GM13977 (cell line): Measurements from ENCODE around the gene NLRP10.

Experiments used
- DNase-seq: peaks from one replicate; pipeline ENCODE4 v3.0.0; 2012; ENCODE audit warnings: low spot score
- in situ Hi-C: fragments of 300-500 bp; cut with MboI; formaldehyde crosslinking; loops from one replicate; pipeline ENCODE4 v1.12.0; 2022; ENCODE audit warnings: low sequenced_read_pairs, low pct_unique_long_range_greater_than_20kb, mixed read lengths, inconsistent platforms; ENCODE audit not compliant: unreplicated experiment
- TF ChIP-seq, protein P1 (sequence below): IDR thresholded peaks from 2 replicates; pipeline ENCODE4 v1.5.1; 2012; ENCODE audit warnings: mild to moderate bottlenecking, control low read depth; ENCODE audit not compliant: insufficient read depth; ENCODE audit errors: extremely low read depth, missing control alignments

The NLRP10 gene

DNA sequence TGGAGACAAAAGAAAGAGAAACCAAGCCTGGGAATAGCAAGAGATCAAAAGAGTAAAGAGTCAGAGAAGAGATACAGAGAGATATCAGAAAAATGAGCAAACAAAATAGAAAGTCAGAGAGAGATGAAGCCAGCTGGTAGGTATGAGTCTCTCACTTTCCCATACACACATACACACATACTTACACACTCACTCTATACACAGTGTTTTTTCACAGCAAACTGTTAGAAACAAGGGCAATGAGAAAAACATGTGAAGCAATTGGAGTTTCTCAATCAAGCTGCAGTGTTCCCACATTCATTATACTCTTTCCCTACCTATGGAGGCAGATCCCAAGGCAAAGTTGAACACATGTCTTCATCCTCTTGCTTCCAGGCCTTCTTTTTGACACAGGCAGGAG, 2.6 kb upstream of the NLRP10 start:
- TF ChIP-seq, protein P1, sequence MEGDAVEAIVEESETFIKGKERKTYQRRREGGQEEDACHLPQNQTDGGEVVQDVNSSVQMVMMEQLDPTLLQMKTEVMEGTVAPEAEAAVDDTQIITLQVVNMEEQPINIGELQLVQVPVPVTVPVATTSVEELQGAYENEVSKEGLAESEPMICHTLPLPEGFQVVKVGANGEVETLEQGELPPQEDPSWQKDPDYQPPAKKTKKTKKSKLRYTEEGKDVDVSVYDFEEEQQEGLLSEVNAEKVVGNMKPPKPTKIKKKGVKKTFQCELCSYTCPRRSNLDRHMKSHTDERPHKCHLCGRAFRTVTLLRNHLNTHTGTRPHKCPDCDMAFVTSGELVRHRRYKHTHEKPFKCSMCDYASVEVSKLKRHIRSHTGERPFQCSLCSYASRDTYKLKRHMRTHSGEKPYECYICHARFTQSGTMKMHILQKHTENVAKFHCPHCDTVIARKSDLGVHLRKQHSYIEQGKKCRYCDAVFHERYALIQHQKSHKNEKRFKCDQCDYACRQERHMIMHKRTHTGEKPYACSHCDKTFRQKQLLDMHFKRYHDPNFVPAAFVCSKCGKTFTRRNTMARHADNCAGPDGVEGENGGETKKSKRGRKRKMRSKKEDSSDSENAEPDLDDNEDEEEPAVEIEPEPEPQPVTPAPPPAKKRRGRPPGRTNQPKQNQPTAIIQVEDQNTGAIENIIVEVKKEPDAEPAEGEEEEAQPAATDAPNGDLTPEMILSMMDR = no peak
- DNase-seq = no peak
- in situ Hi-C loops = no loop called here

DNA sequence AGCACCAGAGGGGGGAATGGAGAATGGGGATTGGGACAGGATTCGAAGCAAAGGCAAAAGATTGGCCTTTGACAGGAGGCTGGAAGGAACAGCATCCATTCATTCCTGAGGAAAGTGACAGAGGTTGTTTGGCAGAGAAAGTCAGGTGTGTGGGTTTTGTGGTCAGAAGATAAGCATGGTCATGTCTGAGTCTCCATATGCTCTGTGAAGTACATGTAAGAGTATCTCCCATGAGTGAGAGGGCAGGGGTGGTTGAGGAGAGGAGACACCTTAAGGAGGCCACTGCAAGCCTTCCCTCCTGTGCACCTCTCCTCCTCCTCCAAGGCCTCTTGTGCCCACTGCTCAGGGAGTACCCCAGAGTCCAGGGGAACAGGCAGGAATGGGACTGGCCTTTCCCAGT, 1.9 kb upstream of the NLRP10 start:
- TF ChIP-seq, protein P1 = no peak
- DNase-seq = no peak
- in situ Hi-C loops = no loop called here

GRCh38 chr11:7964873-7965272, 374 bp downstream of the NLRP10 start:
- in situ Hi-C loops = no loop called here
- DNase-seq = no peak
- TF ChIP-seq, protein P1 = no peak

GRCh38 chr11:7964261-7964660, 986 bp downstream of the NLRP10 start:
- DNase-seq = no peak
- TF ChIP-seq, protein P1 = no peak

DNA sequence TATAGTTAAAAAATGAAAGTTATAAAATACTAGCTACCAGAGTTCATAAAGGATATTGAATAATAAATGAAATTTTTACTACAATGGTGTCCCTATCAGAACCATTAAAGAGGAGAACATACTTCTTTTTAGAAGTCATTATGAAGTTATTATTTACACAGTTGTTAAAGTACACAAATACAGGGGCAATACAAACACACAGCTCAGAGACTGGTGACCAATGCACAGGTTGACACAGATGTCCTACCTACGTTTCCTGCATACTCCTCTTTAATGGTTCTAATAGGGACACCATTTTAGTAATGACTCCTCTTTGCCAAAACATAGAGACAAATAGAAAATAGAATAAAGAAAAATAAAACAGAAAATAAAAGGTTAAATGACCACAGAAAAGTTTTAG, 10.1 kb downstream of the NLRP10 start:
- TF ChIP-seq, protein P1 = no peak
- in situ Hi-C loops = no loop called here
- DNase-seq = no peak

More at GRCh38 chr11:7964261-7964660, 986 bp downstream of the NLRP10 start:
- in situ Hi-C loops = no loop called here

- TF ChIP-seq, protein P1 = no peak
- in situ Hi-C loops = no loop called here
Observed at GRCh38 chr11:7949934-7950333, 15.3 kb downstream of the NLRP10 start.

DNA sequence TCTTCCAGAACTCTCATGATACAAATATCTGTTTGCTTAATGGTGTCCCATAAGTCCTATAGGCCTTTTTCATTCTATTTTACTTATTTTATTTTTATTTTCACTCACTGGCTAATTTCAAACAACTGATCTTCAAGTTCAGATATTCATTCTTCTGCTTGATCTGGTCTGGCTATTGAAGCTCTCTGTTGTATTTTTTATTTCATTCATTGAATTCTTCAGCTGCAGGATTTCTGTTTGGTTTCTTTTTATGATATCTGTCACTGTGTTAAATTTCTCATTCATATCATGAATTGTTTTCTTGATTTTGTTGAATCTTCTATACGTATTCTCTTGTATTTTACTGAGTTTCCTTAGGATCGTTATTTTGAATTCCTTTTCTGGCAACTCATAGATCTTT, 21.1 kb downstream of the NLRP10 start:
- DNase-seq = no peak
- TF ChIP-seq, protein P1 = no peak
- in situ Hi-C loops = no loop called here

More at GRCh38 chr11:7949934-7950333, 15.3 kb downstream of the NLRP10 start:
- no peak for DNase-seq
